Choroid plexus epithelial cell (primary cell): ENCODE results near the gene GRSF1.

Source experiments
- DNase-seq: peaks from one replicate; pipeline ENCODE4 v3.0.0-alpha.2; 2010; ENCODE audit warnings: low read depth
- H3K4me3 ChIP-seq: 2 replicates; pipeline ENCODE4 v1.5.1; 2011; ENCODE audit warnings: low read depth, mild to moderate bottlenecking, control low read depth, low read length, moderate library complexity
- TF ChIP-seq, protein P1 (sequence below): conservative IDR thresholded peaks from 2 replicates; pipeline ENCODE4 v1.5.1; 2011; ENCODE audit warnings: low read depth, mild to moderate bottlenecking, control low read depth, inconsistent platforms, low read length, moderate library complexity

GRSF1 gene

DNA sequence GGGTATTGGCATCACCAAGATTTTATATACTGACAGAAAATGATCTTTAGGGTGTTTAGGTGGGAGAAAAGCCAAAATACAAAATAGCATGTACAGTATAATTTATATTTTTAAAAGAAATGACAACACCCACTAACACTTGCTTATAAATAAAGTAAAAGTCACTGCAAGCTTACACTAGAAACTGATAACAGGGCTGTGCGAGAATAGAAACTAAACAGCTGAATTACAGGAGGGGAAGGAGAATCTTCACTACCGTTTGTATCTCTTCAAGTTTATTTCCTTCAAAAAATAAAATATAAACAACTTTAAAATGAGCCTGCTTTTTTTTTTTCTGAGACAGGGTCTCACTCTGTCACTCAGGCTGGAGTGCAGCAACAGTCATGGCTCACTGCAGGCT is 22.8 kb downstream of the GRSF1 start:
- TF ChIP-seq, protein P1, sequence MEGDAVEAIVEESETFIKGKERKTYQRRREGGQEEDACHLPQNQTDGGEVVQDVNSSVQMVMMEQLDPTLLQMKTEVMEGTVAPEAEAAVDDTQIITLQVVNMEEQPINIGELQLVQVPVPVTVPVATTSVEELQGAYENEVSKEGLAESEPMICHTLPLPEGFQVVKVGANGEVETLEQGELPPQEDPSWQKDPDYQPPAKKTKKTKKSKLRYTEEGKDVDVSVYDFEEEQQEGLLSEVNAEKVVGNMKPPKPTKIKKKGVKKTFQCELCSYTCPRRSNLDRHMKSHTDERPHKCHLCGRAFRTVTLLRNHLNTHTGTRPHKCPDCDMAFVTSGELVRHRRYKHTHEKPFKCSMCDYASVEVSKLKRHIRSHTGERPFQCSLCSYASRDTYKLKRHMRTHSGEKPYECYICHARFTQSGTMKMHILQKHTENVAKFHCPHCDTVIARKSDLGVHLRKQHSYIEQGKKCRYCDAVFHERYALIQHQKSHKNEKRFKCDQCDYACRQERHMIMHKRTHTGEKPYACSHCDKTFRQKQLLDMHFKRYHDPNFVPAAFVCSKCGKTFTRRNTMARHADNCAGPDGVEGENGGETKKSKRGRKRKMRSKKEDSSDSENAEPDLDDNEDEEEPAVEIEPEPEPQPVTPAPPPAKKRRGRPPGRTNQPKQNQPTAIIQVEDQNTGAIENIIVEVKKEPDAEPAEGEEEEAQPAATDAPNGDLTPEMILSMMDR = no peak
- DNase-seq = no peak

DNA sequence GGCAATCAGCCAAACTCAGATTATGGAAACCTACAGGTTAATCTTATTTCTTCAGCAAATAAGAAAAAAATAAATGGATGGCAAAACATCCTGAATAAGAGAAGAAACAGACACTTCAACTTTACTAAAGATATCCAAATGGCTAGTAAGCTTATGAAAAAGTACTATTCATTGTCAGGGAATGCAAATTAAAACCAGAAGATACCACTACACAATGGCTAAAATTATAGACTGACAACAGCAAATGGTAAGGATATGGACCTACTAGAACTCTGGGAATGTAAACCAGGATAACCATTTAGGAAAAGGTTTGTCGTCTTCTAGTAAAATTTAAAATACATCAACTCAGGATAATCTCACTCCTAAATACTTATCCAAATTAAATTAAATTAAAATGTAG is 24.3 kb downstream of the GRSF1 start:
- TF ChIP-seq, protein P1 = no peak
- DNase-seq = no peak

More for the DNA sequence above, 22.8 kb downstream of the GRSF1 start:
- no peak overlapping the region for H3K4me3 ChIP-seq

DNA sequence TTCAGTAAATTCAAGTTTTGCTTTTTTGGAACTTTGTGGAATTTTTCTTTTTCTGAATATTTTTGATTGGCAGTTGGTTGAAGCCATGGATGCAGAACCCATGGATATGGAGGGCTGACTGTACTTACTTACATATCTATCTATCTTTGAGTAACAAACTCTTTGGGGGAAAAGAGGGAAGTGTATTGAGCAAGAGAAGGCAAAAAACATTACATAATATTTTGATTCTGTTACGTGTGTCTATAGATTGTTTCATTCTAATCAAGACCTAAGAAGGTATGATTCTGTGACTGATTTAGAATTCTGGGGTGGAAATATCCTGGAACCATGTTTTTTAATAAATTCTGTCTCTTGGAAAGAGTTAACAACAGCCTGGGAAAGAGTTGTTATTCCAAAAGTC is 31.5 kb downstream of the GRSF1 start:
- H3K4me3 ChIP-seq = no peak overlapping the region
- DNase-seq = no peak
- TF ChIP-seq, protein P1 = no peak

More for the DNA sequence above, 24.3 kb downstream of the GRSF1 start:
- H3K4me3 ChIP-seq = no peak overlapping the region

DNA sequence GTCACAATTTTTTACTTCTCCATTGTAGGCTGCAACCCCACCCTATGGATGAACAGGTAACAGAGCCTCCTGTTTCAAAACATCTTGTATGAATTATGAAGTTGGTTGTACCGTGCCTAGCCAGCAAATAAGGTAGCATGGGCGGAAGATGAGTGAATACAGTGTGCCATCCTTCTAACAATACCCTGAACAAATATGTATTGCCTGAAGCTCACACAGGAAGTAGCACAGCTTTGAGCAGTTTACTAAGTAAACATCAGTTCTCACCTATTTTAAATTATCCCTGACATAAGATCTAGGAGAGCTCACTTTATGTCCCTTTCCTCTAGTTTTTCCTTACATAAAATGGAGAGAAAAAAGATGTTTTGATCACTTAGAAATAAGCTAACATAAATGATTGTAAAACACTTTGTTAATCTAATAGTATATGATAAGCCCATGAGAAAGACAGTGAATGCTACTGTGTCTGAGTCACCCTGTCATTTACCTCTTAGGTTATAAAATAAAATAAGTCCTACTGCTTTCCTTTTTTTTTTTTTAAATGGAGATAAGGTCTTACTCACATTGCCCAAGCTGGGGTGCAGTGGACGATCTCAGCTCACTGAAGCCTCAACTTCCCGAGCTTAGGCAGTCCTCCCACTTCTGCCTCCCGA is 36.6 kb downstream of the GRSF1 start:
- DNase-seq = no peak
- H3K4me3 ChIP-seq = no peak overlapping the region
- TF ChIP-seq, protein P1 = no peak

DNA sequence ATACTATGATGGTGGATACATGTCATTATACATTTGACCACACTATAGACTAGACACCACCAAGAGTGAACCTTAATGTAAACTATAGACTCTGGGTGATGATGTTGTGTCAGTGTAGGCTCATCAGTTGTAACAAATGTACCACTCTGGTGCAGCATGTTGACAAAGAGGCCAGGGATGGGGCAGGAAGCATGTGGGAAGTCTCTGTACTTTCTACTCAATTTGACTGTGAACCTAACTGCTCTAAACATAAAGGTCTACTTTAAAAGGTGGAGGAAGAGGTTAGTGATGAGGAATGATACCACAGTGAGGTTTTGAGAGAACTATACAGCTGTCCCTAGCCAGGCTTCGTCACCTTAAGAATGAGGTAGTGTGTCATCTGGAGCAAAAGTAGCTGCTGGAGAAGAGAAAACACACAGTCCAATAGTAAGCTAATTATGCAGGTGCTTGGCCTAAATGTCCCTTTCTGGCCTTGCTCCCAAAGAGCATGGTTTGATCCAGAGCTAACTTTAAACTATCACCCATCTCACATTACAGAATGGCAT is 38.4 kb downstream of the GRSF1 start:
- no peak overlapping the region for H3K4me3 ChIP-seq
- TF ChIP-seq, protein P1 = no peak
- DNase-seq = no peak

DNA sequence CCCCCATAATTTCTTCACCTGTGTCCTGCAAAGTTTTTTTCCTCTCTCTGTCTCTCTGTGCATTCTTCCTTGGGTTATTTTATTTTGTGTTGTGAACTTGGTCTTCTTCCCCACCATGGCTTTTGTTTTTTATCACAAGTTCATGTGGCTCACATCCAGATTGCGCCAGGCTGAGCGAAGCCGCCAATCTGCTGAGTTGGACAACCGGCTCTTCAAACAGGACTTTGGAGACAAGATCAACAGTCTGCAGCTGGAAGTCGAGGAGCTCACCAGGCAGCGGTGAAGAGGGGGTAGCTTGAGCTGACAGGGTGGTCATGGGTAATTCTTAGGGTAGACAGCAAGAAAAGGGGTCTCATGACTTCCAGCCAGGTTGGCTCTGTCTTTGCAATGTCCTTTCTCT is 46.1 kb downstream of the GRSF1 start:
- H3K4me3 ChIP-seq = no peak overlapping the region

More for the DNA sequence above, 46.1 kb downstream of the GRSF1 start:
- DNase-seq = no peak
- TF ChIP-seq, protein P1 = no peak
